Body of pancreas (tissue), 4 donors: ENCODE results near the gene TMEM161B. TPM values are rescaled to one million over a fixed set of nuclear protein-coding genes. Genes with fewer than 3 reads are reported as not detected.

ENCODE experiments used
- ATAC-seq: fragments of 150-250 bp; one replicate; pipeline ENCODE4 v1.9.1; 2016
- DNase-seq, 4 donors: peaks; one replicate each; pipeline ENCODE4 v3.0.0-alpha.2; 2019
- H3K27ac ChIP-seq, 4 donors: fragments of 200-600 bp; sonication (generic); 1 replicate in 3 of 4; 2 replicates in 1 of 4; pipeline versions ENCODE4 v1.5.1 to v1.6.1; 2016 to 2019; ENCODE audit warnings: mild to moderate bottlenecking in 1 of 4, mixed read lengths in 1 of 4, moderate library complexity in 1 of 4
- H3K27me3 ChIP-seq, 2 donors: fragments of 200-600 bp; sonication (generic); one replicate each; pipeline ENCODE4 v1.6.0; 2016; ENCODE audit warnings: mild to moderate bottlenecking in 1 of 2
- H3K36me3 ChIP-seq, 2 donors: fragments of 200-600 bp; sonication (generic); replicated peaks in 1 of 2; 2 replicates each; pipeline ENCODE4 v1.5.1; 2016; ENCODE audit warnings: low read depth in 2 of 2; ENCODE audit not compliant: insufficient read depth in 1 of 2
- H3K4me1 ChIP-seq: fragments of 200-600 bp; sonication (generic); one replicate; pipeline ENCODE4 v1.6.0; 2016
- H3K4me3 ChIP-seq, 2 donors: fragments of 200-600 bp; sonication (generic); 1 replicate in 1 of 2; 2 replicates in 1 of 2; pipeline ENCODE4 v1.5.1; 2016 to 2019
- H3K9me3 ChIP-seq, 3 donors: fragments of 200-600 bp; sonication (generic); 1 replicate in 2 of 3; 2 replicates in 1 of 3; pipeline ENCODE4 v1.5.1; 2016
- CTCF ChIP-seq, 7 experiments: fragments of 450-650 bp in 4 of 7; fragments of 200-600 bp in 3 of 7; sonication (generic) in 3 of 7; IDR thresholded peaks; one replicate each; pipeline ENCODE4 v1.5.1; 2016 to 2019; ENCODE audit warnings: antibody characterized with exemption in 7 of 7
- POLR2A ChIP-seq, 3 donors: fragments of 450-650 bp; IDR thresholded peaks; one replicate each; pipeline ENCODE4 v1.6.1; 2016; ENCODE audit warnings: antibody characterized with exemption in 3 of 3, mild to moderate bottlenecking in 2 of 3
- WGBS, 2 donors: methylation state at CpG; one replicate each; pipeline ENCODE4 v1.1.5; 2017; 5-methylcytosine and 5-hydroxymethylcytosine counted together
- intact Hi-C: fragments of 100-400 bp; cut with DNase I; formaldehyde crosslinking; loops from one replicate; pipeline ENCODE4 v1.15.1; 2023
- total RNA-seq, 2 donors: library from RNA; depleted of rRNA; stranded (reverse); fragments of >200 nt; gene quantifications; one replicate each; pipeline ENCODE4 v1.1.0, GENCODE V29; 2016

Gene TMEM161B
- total RNA-seq, 2 donors from 2014 or later: 6.9 to 12.2 TPM

- Histone ChIP-seq H3K27me3 (no peaks in the 10 kb centered on the region), H3K4me3 (no peak overlapping the region), H3K36me3 (no peaks in the 10 kb centered on the region), H3K9me3 (no peaks in the 10 kb centered on the region), H3K4me1 (no peaks in the 10 kb centered on the region), H3K27ac (no peak overlapping the region)
- intact Hi-C loops: loop anchor here (10.0 kb wide), 1 partner anchor 68 kb away; no protein-coding TSS in a partner anchor
- no peak for ATAC-seq
- WGBS, 2 donors: 45 to 50% methylated on average over 13 to 14 of the region's 14 CpGs
- no peak for TF ChIP-seq CTCF (IDR thresholded peaks at IDR 0.05)
- no peak for TF ChIP-seq POLR2A (IDR thresholded peaks at IDR 0.05)
- DNase-seq: no peak
These were observed 95.5 kb downstream of the TMEM161B start for GRCh38 chr5:88172847-88173758.

- ATAC-seq: no peak
- H3K27ac ChIP-seq: no peak overlapping the region
- TF ChIP-seq POLR2A (IDR thresholded peaks at IDR 0.05) (no peak), CTCF (IDR thresholded peaks at IDR 0.05) (no peak)
- no peak overlapping the region for H3K4me3 ChIP-seq
- H3K4me1 ChIP-seq: no peaks in the 10 kb centered on the region
- H3K9me3 ChIP-seq: no peaks in the 10 kb centered on the region
- no peaks in the 10 kb centered on the region for H3K27me3 ChIP-seq
- DNase-seq: no peak
- 64% methylated on average over 7 of the region's 7 CpGs for WGBS, 2 donors
- intact Hi-C loops: no loop called here
- no peaks in the 10 kb centered on the region for H3K36me3 ChIP-seq
These were observed 109.1 kb downstream of the TMEM161B start for GRCh38 chr5:88159591-88159990.

GRCh38 chr5:88158056-88158455 lies 110.6 kb downstream of the TMEM161B start:
- ATAC-seq (no peak), DNase-seq (no peak)
- Histone ChIP-seq H3K36me3 (no peaks in the 10 kb centered on the region), H3K4me1 (no peaks in the 10 kb centered on the region), H3K9me3 (no peaks in the 10 kb centered on the region), H3K27me3 (no peaks in the 10 kb centered on the region), H3K27ac (no peak overlapping the region), H3K4me3 (no peak overlapping the region)
- TF ChIP-seq CTCF (IDR thresholded peaks at IDR 0.05) (no peak), POLR2A (IDR thresholded peaks at IDR 0.05) (no peak)
- WGBS, 2 donors: 57 to 60% methylated on average over 2 of the region's 2 CpGs
- intact Hi-C loops: no loop called here

- ATAC-seq: no peak
- no peaks in the 10 kb centered on the region for H3K27me3 ChIP-seq
- no peak for DNase-seq
- H3K27ac ChIP-seq: no peak overlapping the region
- 86 to 88% methylated on average over 1 of the region's 1 CpG for WGBS, 2 donors
- TF ChIP-seq CTCF (IDR thresholded peaks at IDR 0.05): no peak
- no peak for TF ChIP-seq POLR2A (IDR thresholded peaks at IDR 0.05)
- no peaks in the 10 kb centered on the region for H3K4me1 ChIP-seq
- H3K9me3 ChIP-seq: no peaks in the 10 kb centered on the region
- no peaks in the 10 kb centered on the region for H3K36me3 ChIP-seq
- intact Hi-C loops: no loop called here
- no peak overlapping the region for H3K4me3 ChIP-seq
These were observed 113.8 kb downstream of the TMEM161B start for GRCh38 chr5:88154891-88155290.

- no peak for DNase-seq
- Histone ChIP-seq H3K36me3 (no peaks in the 10 kb centered on the region), H3K4me3 (no peak overlapping the region), H3K9me3 (no peaks in the 10 kb centered on the region), H3K27ac (no peak overlapping the region), H3K27me3 (no peaks in the 10 kb centered on the region), H3K4me1 (peaks cover 2% of the 10 kb centered on the region)
- intact Hi-C loops: no loop called here
- TF ChIP-seq POLR2A (IDR thresholded peaks at IDR 0.05) (no peak), CTCF (IDR thresholded peaks at IDR 0.05) (no peak)
- ATAC-seq: no peak
These were observed 117.9 kb downstream of the TMEM161B start for GRCh38 chr5:88150747-88151146.
